Measurements from ENCODE around the gene STX10. TPM values are rescaled to one million over a fixed set of nuclear protein-coding genes. Genes with fewer than 3 reads are reported as not detected.

STX10 gene
- total RNA-seq = 49.5 TPM

GRCh38 chr19:13150187-13150930 lies at the start of gene STX10, which contains the start of gene IER2:
TSS of gene STX10 (minus strand) at chr19:13150375. CDS start at chr19:13150173, 202 bp downstream.
TSS of gene IER2 (plus strand) at chr19:13150411. CDS start at chr19:13153187, 2,776 bp downstream.

GRCh38 chr19:13117772-13118423 lies 32.3 kb downstream of the STX10 start, which contains the start of gene NACC1:
TSS of gene NACC1 (plus strand) at chr19:13118264. CDS start at chr19:13135208, 16,944 bp downstream.

GRCh38 chr19:13116282-13117175 lies 33.6 kb downstream of the STX10 start, which contains the start of gene TRMT1:
TSS of gene TRMT1 (minus strand) at chr19:13116740. CDS start at chr19:13116399, 341 bp downstream.

GRCh38 chr19:13102666-13103580 lies 47.3 kb downstream of the STX10 start, which contains the start of gene LYL1:
TSS of gene LYL1 (minus strand) at chr19:13102858. CDS start at chr19:13101171, 1,687 bp downstream.

Other genes starting within 250 kb of the STX10 start
- gene SYCE2, start 231.1 kb downstream of the STX10 start, total RNA-seq = 1.4 TPM
- 49.1 TPM for gene FARSA, start 216.7 kb downstream of the STX10 start, total RNA-seq
- 525 TPM for gene CALR, start 211.8 kb downstream of the STX10 start, total RNA-seq
- 77.2 TPM for gene RAD23A, start 204.5 kb downstream of the STX10 start, total RNA-seq
- gene GADD45GIP1, start 193.2 kb downstream of the STX10 start, total RNA-seq = 19.3 TPM
- not detected for gene DAND5, start 180.8 kb downstream of the STX10 start, total RNA-seq
- 48.9 TPM for gene NFIX, start 154.9 kb downstream of the STX10 start, total RNA-seq
- gene LYL1, start 47.5 kb downstream of the STX10 start, total RNA-seq = 24.1 TPM
- 28.3 TPM for gene TRMT1, start 33.6 kb downstream of the STX10 start, total RNA-seq
- 20.8 TPM for gene NACC1, start 32.1 kb downstream of the STX10 start, total RNA-seq
- 62.4 TPM for gene IER2, start within 50 bp of the STX10 start, total RNA-seq